ENCODE measurements around the gene CSRP3.

Gene CSRP3

DNA sequence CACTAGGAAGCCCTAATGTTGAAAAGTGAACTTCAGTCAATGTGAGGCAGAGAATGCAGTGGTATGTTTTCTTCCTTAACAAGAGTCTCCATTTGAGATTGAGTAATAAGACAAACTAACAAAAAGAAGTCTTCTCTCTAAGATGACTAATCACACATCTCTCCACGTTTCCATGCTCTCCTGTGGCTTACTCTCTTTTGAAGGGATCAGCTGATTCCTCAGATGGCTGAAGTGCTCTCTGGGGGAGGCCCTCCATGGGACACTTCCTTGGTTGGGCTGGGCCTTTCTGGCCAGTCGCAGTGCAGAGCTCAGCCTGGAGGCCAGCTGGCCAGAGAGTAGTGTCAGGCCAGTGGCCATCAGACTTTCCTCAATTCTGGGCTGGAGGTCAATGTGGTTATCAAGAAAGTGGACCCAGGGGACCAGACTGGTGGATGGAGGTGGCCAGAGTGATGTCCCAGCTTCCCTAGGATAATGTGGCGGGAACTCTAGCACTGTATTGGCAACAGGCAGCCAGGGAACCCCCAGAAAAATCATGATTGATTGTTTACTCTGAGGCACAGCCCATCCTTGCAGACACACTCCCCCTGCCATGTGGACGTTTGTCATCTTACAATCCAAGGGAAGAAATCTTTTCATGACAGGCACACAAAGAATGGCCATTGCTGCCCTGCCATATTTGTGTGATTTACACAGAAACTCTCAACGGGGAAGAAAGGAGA, 14.5 kb downstream of the CSRP3 start:
- DNase-seq: no peak
- Mint-ChIP-seq H3K4me3 (no peak overlapping the region), H3K4me1 (peaks cover 30% of the 10 kb centered on the region), H3K27ac (no peak overlapping the region), H3K27me3 (ENCODE audit: low read depth, poor library complexity) (peaks cover 2% of the 10 kb centered on the region), H3K36me3 (ENCODE audit: low read depth) (no peaks in the 10 kb centered on the region), H3K9me3 (no peaks in the 10 kb centered on the region)
- TF ChIP-seq, protein P1, sequence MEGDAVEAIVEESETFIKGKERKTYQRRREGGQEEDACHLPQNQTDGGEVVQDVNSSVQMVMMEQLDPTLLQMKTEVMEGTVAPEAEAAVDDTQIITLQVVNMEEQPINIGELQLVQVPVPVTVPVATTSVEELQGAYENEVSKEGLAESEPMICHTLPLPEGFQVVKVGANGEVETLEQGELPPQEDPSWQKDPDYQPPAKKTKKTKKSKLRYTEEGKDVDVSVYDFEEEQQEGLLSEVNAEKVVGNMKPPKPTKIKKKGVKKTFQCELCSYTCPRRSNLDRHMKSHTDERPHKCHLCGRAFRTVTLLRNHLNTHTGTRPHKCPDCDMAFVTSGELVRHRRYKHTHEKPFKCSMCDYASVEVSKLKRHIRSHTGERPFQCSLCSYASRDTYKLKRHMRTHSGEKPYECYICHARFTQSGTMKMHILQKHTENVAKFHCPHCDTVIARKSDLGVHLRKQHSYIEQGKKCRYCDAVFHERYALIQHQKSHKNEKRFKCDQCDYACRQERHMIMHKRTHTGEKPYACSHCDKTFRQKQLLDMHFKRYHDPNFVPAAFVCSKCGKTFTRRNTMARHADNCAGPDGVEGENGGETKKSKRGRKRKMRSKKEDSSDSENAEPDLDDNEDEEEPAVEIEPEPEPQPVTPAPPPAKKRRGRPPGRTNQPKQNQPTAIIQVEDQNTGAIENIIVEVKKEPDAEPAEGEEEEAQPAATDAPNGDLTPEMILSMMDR (IDR thresholded peaks at IDR 0.05): no peak

DNA sequence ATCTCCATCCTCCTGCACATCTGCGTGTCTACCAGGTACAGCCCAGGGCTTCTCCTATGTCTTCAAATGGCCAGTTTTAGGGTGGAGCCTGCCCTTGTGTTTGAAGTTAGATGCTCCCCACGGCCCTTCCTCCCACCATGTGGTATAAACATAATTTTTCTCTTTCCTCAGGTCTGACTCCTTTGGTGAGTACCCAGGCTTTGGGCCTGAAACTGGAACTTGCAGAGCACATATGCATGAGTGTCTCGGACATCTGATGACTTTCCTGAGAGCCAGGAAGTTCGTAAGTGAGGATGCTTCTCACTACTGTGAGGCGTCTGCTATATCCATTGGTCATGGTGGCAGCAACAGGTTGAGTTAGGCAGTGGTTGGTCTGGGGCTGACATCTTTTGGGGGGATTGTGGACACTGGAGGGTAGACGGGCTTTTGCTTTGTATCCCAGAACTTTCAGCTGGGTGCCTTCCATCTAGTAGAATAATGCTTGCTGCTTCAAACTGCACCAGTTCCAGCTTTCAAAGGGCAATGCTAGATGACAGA, 16.2 kb downstream of the CSRP3 start:
- H3K36me3 Mint-ChIP-seq (ENCODE audit: low read depth): peaks cover 2% of the 10 kb centered on the region
- H3K4me3 Mint-ChIP-seq: no peak overlapping the region
- peaks cover 30% of the 10 kb centered on the region for H3K4me1 Mint-ChIP-seq
- H3K9me3 Mint-ChIP-seq: no peaks in the 10 kb centered on the region
- TF ChIP-seq, protein P1 (IDR thresholded peaks at IDR 0.05): no peak
- no peak overlapping the region for H3K27ac Mint-ChIP-seq
- DNase-seq: no peak
- no peaks in the 10 kb centered on the region for H3K27me3 Mint-ChIP-seq (ENCODE audit: low read depth, poor library complexity)

DNA sequence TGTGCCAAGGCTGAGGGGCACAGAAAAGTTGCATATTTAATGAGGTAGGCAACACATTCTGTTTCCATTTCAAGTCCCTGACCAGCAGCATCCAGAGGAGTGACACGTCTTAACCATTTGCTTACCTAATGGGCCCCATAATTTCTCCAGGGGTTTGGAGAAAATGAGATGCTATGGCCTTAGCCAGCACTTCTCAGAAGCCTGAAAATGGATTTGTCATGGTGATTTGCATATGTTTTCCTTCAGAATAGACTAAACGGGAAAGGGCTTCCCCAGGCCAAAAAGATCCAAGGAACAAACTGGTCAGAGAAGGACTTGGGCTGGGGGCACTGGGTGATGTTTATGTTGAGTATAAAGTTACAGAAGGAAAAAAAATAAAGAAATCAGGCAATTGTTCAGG, 16.7 kb downstream of the CSRP3 start:
- TF ChIP-seq, protein P1 (IDR thresholded peaks at IDR 0.05): no peak
- H3K27ac Mint-ChIP-seq: no peak overlapping the region
- H3K4me1 Mint-ChIP-seq: peaks cover 30% of the 10 kb centered on the region
- H3K9me3 Mint-ChIP-seq: no peaks in the 10 kb centered on the region
- peaks cover 7% of the 10 kb centered on the region for H3K36me3 Mint-ChIP-seq (ENCODE audit: low read depth)
- DNase-seq: no peak
- H3K4me3 Mint-ChIP-seq: no peak overlapping the region
- no peaks in the 10 kb centered on the region for H3K27me3 Mint-ChIP-seq (ENCODE audit: low read depth, poor library complexity)

DNA sequence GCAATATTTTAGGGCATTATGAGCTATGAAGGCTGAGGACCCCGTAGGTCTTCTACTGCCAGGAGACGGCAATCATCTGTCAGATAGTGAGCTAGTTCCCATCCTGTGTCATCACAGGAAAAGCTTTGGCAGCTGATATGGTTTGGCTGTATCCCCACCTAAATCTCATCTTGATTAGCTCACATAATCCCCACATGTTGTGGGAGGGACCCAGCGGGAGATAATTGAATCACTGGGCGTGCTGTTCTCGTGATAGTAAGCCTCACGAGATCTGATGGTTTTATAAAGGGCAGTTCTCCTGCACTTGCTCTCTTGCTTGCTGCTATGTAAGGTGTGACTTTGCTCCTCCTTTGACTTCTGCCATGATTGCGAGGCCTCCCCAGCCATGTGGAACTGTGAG, 18.1 kb downstream of the CSRP3 start:
- Mint-ChIP-seq H3K4me3 (no peak overlapping the region), H3K27ac (no peak overlapping the region), H3K36me3 (ENCODE audit: low read depth) (peaks cover 8% of the 10 kb centered on the region), H3K9me3 (no peaks in the 10 kb centered on the region), H3K27me3 (ENCODE audit: low read depth, poor library complexity) (no peaks in the 10 kb centered on the region), H3K4me1 (peaks cover 30% of the 10 kb centered on the region)
- DNase-seq: no peak
- TF ChIP-seq, protein P1 (IDR thresholded peaks at IDR 0.05): no peak

DNA sequence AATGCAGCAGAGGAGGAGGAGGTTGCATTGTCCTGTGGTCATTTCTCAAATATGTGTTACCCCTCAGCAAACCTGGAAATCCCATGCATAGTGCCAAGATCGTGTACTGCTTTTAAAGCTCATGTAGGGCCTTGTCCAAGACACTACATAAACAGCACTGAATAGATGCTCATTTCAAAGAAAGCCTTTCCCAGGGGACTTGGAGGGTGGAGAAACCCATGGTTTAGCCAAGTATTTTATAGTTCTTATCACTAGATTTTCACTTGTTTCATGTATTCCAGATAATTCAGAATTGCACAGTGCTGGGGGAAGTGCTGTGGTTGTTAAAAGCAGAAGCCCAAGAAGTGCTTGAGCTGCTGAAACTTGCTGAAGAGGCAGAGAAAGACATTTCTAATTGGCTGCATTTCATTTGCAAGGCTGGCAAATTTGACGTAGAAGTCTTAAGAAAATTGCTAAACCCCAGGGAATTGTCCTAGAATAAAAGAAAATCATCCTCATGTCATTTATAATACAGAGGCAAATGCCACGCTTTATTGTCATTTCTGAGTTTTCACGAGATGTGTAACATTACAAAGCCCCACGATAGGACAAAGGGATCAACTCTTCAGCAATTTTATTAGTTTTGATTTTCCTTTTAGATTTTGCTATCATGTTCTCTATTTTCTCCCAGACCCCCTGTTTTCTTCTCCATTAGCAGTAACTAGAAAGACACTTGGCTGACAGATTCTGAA, 20.1 kb downstream of the CSRP3 start:
- Mint-ChIP-seq H3K36me3 (ENCODE audit: low read depth) (peaks cover 13% of the 10 kb centered on the region), H3K4me3 (no peak overlapping the region), H3K4me1 (peaks cover 18% of the 10 kb centered on the region), H3K27ac (no peak overlapping the region), H3K9me3 (no peaks in the 10 kb centered on the region), H3K27me3 (ENCODE audit: low read depth, poor library complexity) (no peaks in the 10 kb centered on the region)
- no peak for DNase-seq
- TF ChIP-seq, protein P1 (IDR thresholded peaks at IDR 0.05): no peak

All from nephron progenitor cell (in vitro differentiated cells).